ENCODE data around the gene KLHL29. TPM values are rescaled to one million over a fixed set of nuclear protein-coding genes. Genes with fewer than 3 reads are reported as not detected.

Gene KLHL29
- total RNA-seq, 1 donor from 2014 or later = 5.5 TPM

- TF ChIP-seq CTCF (IDR thresholded peaks at IDR 0.05; ENCODE audit: insufficient read depth, low read depth, low read length) (no peak), EZH2 (IDR thresholded peaks at IDR 0.05; ENCODE audit: insufficient read depth, low read length) (no peak)
- no peaks in the 10 kb centered on the region for H3K9me3 ChIP-seq (ENCODE audit: insufficient read depth, low read depth, low read length)
- H3K4me1 ChIP-seq (ENCODE audit: insufficient read depth, low read length) = peaks cover 5% of the 10 kb centered on the region
- no peaks in the 10 kb centered on the region for H3K9me3 Mint-ChIP-seq (ENCODE audit: unreplicated experiment)
- no peak overlapping the region for H3K4me2 ChIP-seq (ENCODE audit: low read length)
- H3K27ac Mint-ChIP-seq (ENCODE audit: unreplicated experiment) = no peak overlapping the region
- H3K36me3 Mint-ChIP-seq (ENCODE audit: low read depth, unreplicated experiment) = no peaks in the 10 kb centered on the region
- no peak overlapping the region for H3K27ac ChIP-seq (ENCODE audit: low read depth, low read length)
- no peaks in the 10 kb centered on the region for H3K27me3 ChIP-seq (ENCODE audit: insufficient read depth, low read length)
- H3K27me3 Mint-ChIP-seq (ENCODE audit: low read depth, unreplicated experiment) = peaks cover 45% of the 10 kb centered on the region
- H3K36me3 ChIP-seq (ENCODE audit: insufficient read depth, low read length) = no peaks in the 10 kb centered on the region
- H3K9ac ChIP-seq (ENCODE audit: low read length) = no peak overlapping the region
- H3K79me2 ChIP-seq (ENCODE audit: insufficient read depth, low read length) = no peaks in the 10 kb centered on the region
- FAIRE-seq (no peak), DNase-seq (ENCODE audit: low read depth) (no peak)
- H2AFZ ChIP-seq (ENCODE audit: low read depth, low read length) = no peak overlapping the region
- no peak overlapping the region for H3K4me3 Mint-ChIP-seq (ENCODE audit: unreplicated experiment)
- peaks cover 17% of the 10 kb centered on the region for H3K4me1 Mint-ChIP-seq (ENCODE audit: low read depth, unreplicated experiment)
- peaks cover 14% of the 10 kb centered on the region for H4K20me1 ChIP-seq (ENCODE audit: insufficient read depth, low read length)
- no peak overlapping the region for H3K4me3 ChIP-seq (ENCODE audit: insufficient read depth, low read depth, low read length)
Observed at GRCh38 chr2:23399674-23400261, 14.8 kb downstream of the KLHL29 start.

- DNase-seq (ENCODE audit: low read depth) (no peak), FAIRE-seq (no peak)
- H3K9ac ChIP-seq (ENCODE audit: low read length) = no peak overlapping the region
- no peak overlapping the region for H2AFZ ChIP-seq (ENCODE audit: low read depth, low read length)
- H3K4me1 Mint-ChIP-seq (ENCODE audit: low read depth, unreplicated experiment) = peaks cover 17% of the 10 kb centered on the region
- H3K4me1 ChIP-seq (ENCODE audit: insufficient read depth, low read length) = peaks cover 6% of the 10 kb centered on the region
- H4K20me1 ChIP-seq (ENCODE audit: insufficient read depth, low read length) = peaks cover 14% of the 10 kb centered on the region
- H3K27ac ChIP-seq (ENCODE audit: low read depth, low read length) = no peak overlapping the region
- H3K36me3 Mint-ChIP-seq (ENCODE audit: low read depth, unreplicated experiment) = no peaks in the 10 kb centered on the region
- H3K4me2 ChIP-seq (ENCODE audit: low read length) = no peak overlapping the region
- H3K9me3 ChIP-seq (ENCODE audit: insufficient read depth, low read depth, low read length) = no peaks in the 10 kb centered on the region
- no peak overlapping the region for H3K4me3 ChIP-seq (ENCODE audit: insufficient read depth, low read depth, low read length)
- H3K36me3 ChIP-seq (ENCODE audit: insufficient read depth, low read length) = no peaks in the 10 kb centered on the region
- no peaks in the 10 kb centered on the region for H3K79me2 ChIP-seq (ENCODE audit: insufficient read depth, low read length)
- H3K27me3 ChIP-seq (ENCODE audit: insufficient read depth, low read length) = no peaks in the 10 kb centered on the region
- H3K27me3 Mint-ChIP-seq (ENCODE audit: low read depth, unreplicated experiment) = peaks cover 38% of the 10 kb centered on the region
- H3K4me3 Mint-ChIP-seq (ENCODE audit: unreplicated experiment) = no peak overlapping the region
- TF ChIP-seq CTCF (IDR thresholded peaks at IDR 0.05; ENCODE audit: insufficient read depth, low read depth, low read length) (no peak), EZH2 (IDR thresholded peaks at IDR 0.05; ENCODE audit: insufficient read depth, low read length) (no peak)
- H3K9me3 Mint-ChIP-seq (ENCODE audit: unreplicated experiment) = no peaks in the 10 kb centered on the region
- H3K27ac Mint-ChIP-seq (ENCODE audit: unreplicated experiment) = no peak overlapping the region
Observed at GRCh38 chr2:23400703-23401102, 15.7 kb downstream of the KLHL29 start.

- FAIRE-seq = no peak
- Mint-ChIP-seq H3K4me3 (ENCODE audit: unreplicated experiment) (no peak overlapping the region), H3K4me1 (ENCODE audit: low read depth, unreplicated experiment) (peaks cover 17% of the 10 kb centered on the region)
Observed at GRCh38 chr2:23401427-23402204, 16.6 kb downstream of the KLHL29 start.

More at GRCh38 chr2:23401427-23402204, 16.6 kb downstream of the KLHL29 start:
- H2AFZ ChIP-seq (ENCODE audit: low read depth, low read length) = no peak overlapping the region
- H3K27me3 ChIP-seq (ENCODE audit: insufficient read depth, low read length) = no peaks in the 10 kb centered on the region
- Mint-ChIP-seq H3K27ac (ENCODE audit: unreplicated experiment) (no peak overlapping the region), H3K27me3 (ENCODE audit: low read depth, unreplicated experiment) (peaks cover 29% of the 10 kb centered on the region), H3K36me3 (ENCODE audit: low read depth, unreplicated experiment) (no peaks in the 10 kb centered on the region), H3K9me3 (ENCODE audit: unreplicated experiment) (no peaks in the 10 kb centered on the region)
- peaks cover 6% of the 10 kb centered on the region for H3K4me1 ChIP-seq (ENCODE audit: insufficient read depth, low read length)
- H3K79me2 ChIP-seq (ENCODE audit: insufficient read depth, low read length) = no peaks in the 10 kb centered on the region
- H3K9me3 ChIP-seq (ENCODE audit: insufficient read depth, low read depth, low read length) = no peaks in the 10 kb centered on the region
- peaks cover 5% of the 10 kb centered on the region for H4K20me1 ChIP-seq (ENCODE audit: insufficient read depth, low read length)
- H3K4me3 ChIP-seq (ENCODE audit: insufficient read depth, low read depth, low read length) = no peak overlapping the region
- H3K36me3 ChIP-seq (ENCODE audit: insufficient read depth, low read length) = no peaks in the 10 kb centered on the region
- no peak for DNase-seq (ENCODE audit: low read depth)
- no peak overlapping the region for H3K4me2 ChIP-seq (ENCODE audit: low read length)
- no peak overlapping the region for H3K27ac ChIP-seq (ENCODE audit: low read depth, low read length)
- no peak for TF ChIP-seq EZH2 (IDR thresholded peaks at IDR 0.05; ENCODE audit: insufficient read depth, low read length)
- no peak for TF ChIP-seq CTCF (IDR thresholded peaks at IDR 0.05; ENCODE audit: insufficient read depth, low read depth, low read length)
- H3K9ac ChIP-seq (ENCODE audit: low read length) = no peak overlapping the region
